OCI-LY7 (cell line): ENCODE results near the gene ZSWIM8. TPM values are rescaled to one million over a fixed set of nuclear protein-coding genes. Genes with fewer than 3 reads are reported as not detected.

ENCODE experiments used
- BruUV-seq: library from RNA; stranded (reverse); fragments of 400-500 nt; replicated peaks from 2 replicates; lab custom pipeline; 2021; lab: Mats Ljungman, UMichigan
- CTCF ChIA-PET: fragments of 300-600 bp; sonication (Branson Sonifier 250); formaldehyde crosslinking; loops from one replicate; lab custom pipeline; 2022; ENCODE audit warnings: antibody characterized with exemption; ENCODE audit not compliant: unreplicated experiment; lab: Charles Lee
- POLR2A ChIA-PET: fragments of 300-600 bp; sonication (Branson Sonifier 250); formaldehyde crosslinking; loops from one replicate; lab custom pipeline; 2022; ENCODE audit warnings: antibody characterized with exemption; lab: Charles Lee
- DNase-seq: peaks from one replicate; pipeline ENCODE4 v3.0.0-alpha.2; 2015; ENCODE audit warnings: low spot score
- H2AFZ ChIP-seq: fragments of 200-600 bp; sonication (generic), shearing (Covaris generic); 2 replicates; pipeline ENCODE4 v1.6.1; 2014; ENCODE audit warnings: mild to moderate bottlenecking, antibody characterized with exemption, low read length, moderate library complexity
- H3K27ac ChIP-seq: fragments of 200-600 bp; sonication (generic); 2 replicates; pipeline ENCODE4 v1.5.1; 2014; ENCODE audit warnings: mixed run types, low read depth, mild to moderate bottlenecking, moderate library complexity, low read length, inconsistent platforms; ENCODE audit not compliant: poor library complexity, severe bottlenecking
- H3K36me3 ChIP-seq: fragments of 200-600 bp; sonication (generic); 2 replicates; pipeline ENCODE4 v1.6.1; 2014; ENCODE audit warnings: mild to moderate bottlenecking, antibody characterized with exemption, low read length, moderate library complexity, mixed read lengths; ENCODE audit not compliant: insufficient read depth
- H3K4me1 ChIP-seq: fragments of 200-600 bp; sonication (generic); 2 replicates; pipeline ENCODE4 v1.5.1; 2014; ENCODE audit warnings: mild to moderate bottlenecking, low read length; ENCODE audit not compliant: insufficient read depth, poor library complexity, severe bottlenecking
- H3K4me2 ChIP-seq: fragments of 200-600 bp; sonication (generic); 2 replicates; pipeline ENCODE4 v1.6.1; 2014; ENCODE audit warnings: mild to moderate bottlenecking, low read length
- H3K4me3 ChIP-seq: fragments of 200-600 bp; sonication (generic); 2 replicates; pipeline ENCODE4 v1.5.1; 2014; ENCODE audit warnings: mild to moderate bottlenecking, low read depth, low read length; ENCODE audit not compliant: poor library complexity, severe bottlenecking
- H3K79me2 ChIP-seq: fragments of 200-600 bp; sonication (generic); 2 replicates; pipeline ENCODE4 v1.6.1; 2016; ENCODE audit warnings: low read depth, mild to moderate bottlenecking, low read length, moderate library complexity, mixed read lengths; ENCODE audit not compliant: insufficient read depth
- H3K9me2 ChIP-seq: fragments of 200-600 bp; sonication (generic); 2 replicates; pipeline ENCODE4 v1.6.1; 2016; ENCODE audit warnings: mild to moderate bottlenecking, low read length, mixed read lengths; ENCODE audit not compliant: insufficient read depth
- H3K9me3 ChIP-seq: fragments of 200-600 bp; sonication (generic); 2 replicates; pipeline ENCODE4 v1.6.1; 2014; ENCODE audit warnings: mild to moderate bottlenecking, mixed run types, low read length, mixed read lengths
- H4K20me1 ChIP-seq: fragments of 200-600 bp; sonication (generic); 2 replicates; pipeline ENCODE4 v1.6.1; 2014; ENCODE audit warnings: mild to moderate bottlenecking, antibody characterized with exemption, low read length, moderate library complexity, mixed read lengths; ENCODE audit not compliant: insufficient read depth
- EZH2phosphoT487 ChIP-seq: fragments of 200-600 bp; sonication (generic); IDR thresholded peaks from 2 replicates; pipeline ENCODE4 v1.6.1; 2018; ENCODE audit warnings: low read depth, borderline replicate concordance, mild to moderate bottlenecking, mixed run types, antibody characterized with exemption, low read length, moderate library complexity, mixed read lengths
- intact Hi-C: fragments of 100-400 bp; cut with micrococcal nuclease; formaldehyde crosslinking; loops from one replicate; pipeline ENCODE4 v1.10.0; 2022; ENCODE audit not compliant: unreplicated experiment
- total RNA-seq, 2 experiments: library from RNA; depleted of rRNA in 1 of 2; stranded (reverse); fragments of >200 nt in 1 of 2; shearing (Covaris generic) in 1 of 2; gene quantifications; 2 replicates each; pipeline ENCODE4 v1.2.3, GENCODE V29; 2014 to 2022
- TF ChIP-seq, protein P1 (sequence below): fragments of 200-600 bp; sonication (generic); conservative IDR thresholded peaks from 2 replicates; pipeline ENCODE4 v1.5.1; 2014; ENCODE audit warnings: mild to moderate bottlenecking, antibody characterized with exemption, low read length, moderate library complexity, mixed read lengths

The ZSWIM8 gene
- total RNA-seq, 2 experiments from 2014 or later: 22.0 to 52.6 TPM

DNA sequence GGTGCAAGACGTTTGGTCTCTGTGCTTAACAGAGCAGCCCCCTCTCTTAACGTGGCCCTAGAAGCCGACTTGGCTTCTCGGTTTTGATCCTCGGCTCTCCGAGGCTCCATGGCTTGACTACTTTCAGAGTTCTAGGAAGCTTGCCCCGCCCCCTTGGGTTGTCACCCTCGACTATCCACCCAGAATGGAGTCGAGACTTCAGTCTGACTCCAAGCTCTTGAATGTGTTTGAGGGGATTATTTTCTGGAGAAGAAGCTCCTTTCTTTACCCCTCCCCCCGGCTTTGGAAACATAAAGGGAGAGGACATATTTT, 40.8 kb upstream of the ZSWIM8 start:
- Histone ChIP-seq H3K4me1 (peaks cover 23% of the 10 kb centered on the region), H2AFZ (peak overlapping the region; percentile 91), H3K9me3 (no peaks in the 10 kb centered on the region), H4K20me1 (no peaks in the 10 kb centered on the region; the same call in 1 of the 2 replicates), H3K9me2 (no peaks in the 10 kb centered on the region), H3K79me2 (peaks cover 46% of the 10 kb centered on the region), H3K4me3 (peak overlapping the region; percentile 88), H3K36me3 (peaks cover 42% of the 10 kb centered on the region), H3K27ac (peak overlapping the region; percentile 74), H3K4me2 (peak overlapping the region; percentile 96)
- intact Hi-C loops: no loop called here
- POLR2A ChIA-PET: interaction anchor here (0.9 to 2.9 kb wide), 6 partner anchors 12 to 38 kb away, joined by 3 to 38 read pairs (median 8); a partner anchor contains a TSS
- DNase-seq: peak; percentile 58
- BruUV-seq: TSS peak; percentile 84
- CTCF ChIA-PET: interaction anchor here (0.8 to 1.1 kb wide), 2 partner anchors 9 to 24 kb away, joined by 3 to 5 read pairs; no protein-coding TSS in a partner anchor
- TF ChIP-seq, protein P1, sequence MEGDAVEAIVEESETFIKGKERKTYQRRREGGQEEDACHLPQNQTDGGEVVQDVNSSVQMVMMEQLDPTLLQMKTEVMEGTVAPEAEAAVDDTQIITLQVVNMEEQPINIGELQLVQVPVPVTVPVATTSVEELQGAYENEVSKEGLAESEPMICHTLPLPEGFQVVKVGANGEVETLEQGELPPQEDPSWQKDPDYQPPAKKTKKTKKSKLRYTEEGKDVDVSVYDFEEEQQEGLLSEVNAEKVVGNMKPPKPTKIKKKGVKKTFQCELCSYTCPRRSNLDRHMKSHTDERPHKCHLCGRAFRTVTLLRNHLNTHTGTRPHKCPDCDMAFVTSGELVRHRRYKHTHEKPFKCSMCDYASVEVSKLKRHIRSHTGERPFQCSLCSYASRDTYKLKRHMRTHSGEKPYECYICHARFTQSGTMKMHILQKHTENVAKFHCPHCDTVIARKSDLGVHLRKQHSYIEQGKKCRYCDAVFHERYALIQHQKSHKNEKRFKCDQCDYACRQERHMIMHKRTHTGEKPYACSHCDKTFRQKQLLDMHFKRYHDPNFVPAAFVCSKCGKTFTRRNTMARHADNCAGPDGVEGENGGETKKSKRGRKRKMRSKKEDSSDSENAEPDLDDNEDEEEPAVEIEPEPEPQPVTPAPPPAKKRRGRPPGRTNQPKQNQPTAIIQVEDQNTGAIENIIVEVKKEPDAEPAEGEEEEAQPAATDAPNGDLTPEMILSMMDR: no peak
- no peak for TF ChIP-seq EZH2phosphoT487

DNA sequence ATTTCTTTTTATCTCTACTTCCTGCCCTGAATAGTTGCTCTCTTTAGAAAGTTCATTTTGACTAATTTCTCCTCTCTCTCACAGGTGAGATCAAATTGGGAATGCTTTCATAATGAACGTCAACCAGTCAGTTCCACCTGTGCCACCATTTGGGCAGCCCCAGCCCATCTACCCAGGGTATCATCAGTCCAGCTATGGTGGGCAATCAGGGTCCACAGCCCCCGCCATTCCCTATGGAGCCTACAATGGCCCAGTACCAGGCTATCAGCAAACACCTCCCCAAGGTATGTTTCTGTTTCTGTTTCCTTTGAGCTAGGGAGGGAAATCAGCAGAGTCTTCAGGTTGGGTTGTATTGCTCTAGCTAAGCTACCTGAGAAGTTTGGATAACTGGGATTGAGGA, 38.7 kb upstream of the ZSWIM8 start:
- H3K79me2 ChIP-seq: peaks cover 55% of the 10 kb centered on the region
- TF ChIP-seq EZH2phosphoT487: no peak
- TF ChIP-seq, protein P1: no peak
- no peaks in the 10 kb centered on the region for H3K9me2 ChIP-seq
- no peaks in the 10 kb centered on the region; the same call in 1 of the 2 replicates for H4K20me1 ChIP-seq
- H2AFZ ChIP-seq: no peak overlapping the region
- H3K27ac ChIP-seq: no peak overlapping the region
- H3K9me3 ChIP-seq: no peaks in the 10 kb centered on the region
- peaks cover 21% of the 10 kb centered on the region for H3K4me1 ChIP-seq
- BruUV-seq: TSS peak; percentile 9
- DNase-seq: no peak
- H3K4me3 ChIP-seq: no peak overlapping the region
- peak overlapping the region; percentile 10; the same call in 1 of the 2 replicates for H3K4me2 ChIP-seq
- intact Hi-C loops: no loop called here
- POLR2A ChIA-PET: no interaction called here
- peaks cover 59% of the 10 kb centered on the region for H3K36me3 ChIP-seq
- CTCF ChIA-PET: no interaction called here

DNA sequence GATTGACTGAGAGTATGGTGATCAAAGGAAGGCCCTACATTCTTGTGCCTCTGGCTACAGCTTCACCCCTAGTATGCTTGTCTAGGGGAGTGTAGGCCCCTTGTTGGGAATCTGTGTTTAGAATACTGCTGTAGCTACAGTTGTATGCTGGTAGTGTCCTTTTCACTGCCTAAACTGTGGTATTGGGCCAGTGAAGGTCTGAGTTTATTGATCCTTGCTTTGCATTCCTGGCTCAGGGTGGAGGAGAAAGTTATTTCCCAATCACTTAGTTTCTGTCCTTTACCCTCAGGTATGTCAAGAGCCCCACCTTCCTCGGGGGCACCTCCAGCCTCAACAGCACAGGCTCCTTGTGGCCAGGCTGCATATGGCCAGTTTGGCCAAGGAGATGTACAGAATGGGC, 34.6 kb upstream of the ZSWIM8 start:
- Histone ChIP-seq H3K4me3 (no peak overlapping the region), H3K79me2 (peaks cover 26% of the 10 kb centered on the region; the same call in 1 of the 2 replicates), H4K20me1 (no peaks in the 10 kb centered on the region; the same call in 1 of the 2 replicates), H3K27ac (no peak overlapping the region), H3K36me3 (peaks cover 71% of the 10 kb centered on the region), H3K4me1 (peaks cover 4% of the 10 kb centered on the region), H3K9me2 (no peaks in the 10 kb centered on the region), H3K4me2 (no peak overlapping the region), H2AFZ (no peak overlapping the region), H3K9me3 (no peaks in the 10 kb centered on the region)
- no peak for DNase-seq
- POLR2A ChIA-PET: no interaction called here
- CTCF ChIA-PET: no interaction called here
- no peak for TF ChIP-seq EZH2phosphoT487
- TF ChIP-seq, protein P1: no peak
- BruUV-seq: no TSS peak
- intact Hi-C loops: no loop called here
